ENCODE measurements around the gene OR1I1.

The OR1I1 gene

DNA sequence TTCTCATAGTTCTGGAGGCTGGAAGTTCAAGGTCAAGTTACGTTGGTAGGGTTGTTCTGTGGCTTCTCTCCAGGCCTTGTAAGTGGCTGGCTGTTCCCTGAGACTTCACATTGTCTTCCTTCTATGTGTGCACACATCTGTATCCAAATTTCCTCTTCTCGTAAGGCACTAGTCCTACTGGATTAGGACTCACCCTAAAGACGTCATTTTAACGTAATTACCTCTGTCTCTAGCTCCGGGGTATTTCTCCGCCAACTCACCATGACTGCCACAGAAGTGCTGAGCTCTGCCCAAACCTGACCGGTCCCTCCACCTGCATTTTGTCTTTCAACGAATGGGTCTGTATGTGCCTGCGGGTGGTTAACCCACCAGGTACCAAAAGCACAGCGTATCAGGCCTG is 16.4 kb downstream of the OR1I1 start:
- DNase-seq (ENCODE audit: low read depth, low spot score) = peak; percentile 70

DNA sequence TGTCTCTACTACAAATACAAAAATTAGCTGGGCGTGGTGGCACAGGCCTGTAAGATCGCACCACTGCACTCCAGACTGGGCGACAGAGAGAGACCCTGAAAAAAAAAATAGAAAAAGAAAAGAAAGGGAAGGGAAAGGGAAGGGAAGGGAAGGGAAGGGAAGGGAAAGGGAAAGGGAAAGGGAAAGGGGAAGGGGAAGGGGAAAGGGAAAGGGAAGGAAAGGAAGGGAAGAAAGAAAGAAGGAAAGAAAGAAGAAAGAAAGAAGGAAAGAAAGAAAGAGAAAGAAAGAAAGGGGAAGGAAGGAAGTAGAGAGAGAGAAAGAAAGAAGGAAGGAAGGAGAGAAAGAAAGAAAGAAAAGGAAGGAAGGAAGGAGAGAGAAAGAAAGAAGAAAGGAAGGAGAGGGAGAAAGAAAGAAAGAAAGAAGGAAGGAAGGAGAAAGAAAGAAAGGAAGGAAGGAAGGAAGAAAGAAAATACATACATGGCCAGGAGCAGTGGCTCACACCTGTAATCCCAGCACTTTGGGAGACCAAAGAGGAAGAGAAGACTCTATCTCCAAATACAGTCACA is 17.1 kb downstream of the OR1I1 start:
- no peak for DNase-seq (ENCODE audit: low read depth, low spot score)

DNA sequence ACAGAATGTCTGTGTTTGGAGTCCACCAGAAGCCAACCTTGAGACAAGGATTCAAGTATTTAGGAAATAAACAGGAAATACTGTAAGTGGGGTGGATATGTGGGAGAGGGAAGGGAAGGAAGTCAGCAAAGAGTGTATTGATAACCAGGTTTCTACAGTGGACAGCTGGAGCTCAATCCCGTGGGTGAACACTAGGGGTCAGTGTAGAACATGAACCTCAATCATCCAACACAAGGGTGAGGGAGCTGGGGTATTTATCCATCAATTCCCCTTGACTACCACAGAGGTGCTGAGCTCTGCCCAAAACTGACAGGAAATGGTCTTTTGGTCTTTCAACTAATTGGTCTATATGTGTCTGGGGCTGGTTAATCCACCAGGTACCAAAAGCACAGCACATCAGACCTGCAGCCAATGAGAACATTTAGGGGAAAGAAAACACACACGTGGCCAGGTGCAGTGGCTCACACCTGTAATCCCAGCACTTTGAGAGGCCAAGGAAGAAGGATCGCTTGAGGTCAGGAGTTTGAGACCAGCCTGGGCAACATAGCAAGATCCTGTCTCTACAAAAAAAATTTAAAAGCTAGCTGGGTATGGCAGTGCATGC is 19.6 kb downstream of the OR1I1 start:
- DNase-seq (ENCODE audit: low read depth, low spot score) = peak; percentile 66

DNA sequence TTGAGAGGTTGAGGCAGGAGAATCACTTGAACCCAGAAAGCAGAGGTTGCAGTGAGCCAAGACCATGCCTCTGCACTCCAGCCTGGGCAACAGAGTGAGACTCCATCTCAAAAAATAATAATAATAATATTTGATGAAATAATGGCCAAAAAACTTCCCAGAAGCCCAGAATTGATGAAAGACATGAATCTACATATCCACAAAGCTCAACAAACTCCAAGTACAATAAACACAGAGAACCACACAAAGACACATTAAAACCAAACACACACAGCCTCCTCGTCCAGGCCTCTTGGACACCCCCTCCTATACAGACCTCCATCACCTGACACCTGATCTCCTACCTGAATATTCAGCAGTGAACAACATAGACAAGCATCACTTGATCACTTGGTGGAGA is 22.0 kb downstream of the OR1I1 start:
- no peak for DNase-seq (ENCODE audit: low read depth, low spot score)

DNA sequence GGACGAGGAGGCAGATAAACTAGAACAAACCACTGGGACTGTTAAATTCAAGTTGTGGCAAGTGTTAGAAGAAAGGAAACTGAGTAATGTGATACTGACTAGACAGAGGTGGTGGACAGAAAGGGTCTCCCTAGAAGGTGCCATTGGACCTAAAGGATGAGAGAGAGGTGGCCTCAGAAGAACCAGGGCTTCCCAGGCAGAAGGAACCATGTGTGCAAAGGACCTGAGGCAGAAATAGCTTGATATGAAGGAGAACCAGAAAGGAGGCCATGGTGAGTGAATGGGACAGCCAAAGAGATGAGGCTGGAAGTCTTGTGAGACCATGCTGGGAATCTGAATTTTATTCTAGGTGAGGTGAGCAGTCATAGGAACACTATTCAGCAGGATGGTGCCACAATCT is 22.4 kb downstream of the OR1I1 start:
- DNase-seq (ENCODE audit: low read depth, low spot score) = no peak

DNA sequence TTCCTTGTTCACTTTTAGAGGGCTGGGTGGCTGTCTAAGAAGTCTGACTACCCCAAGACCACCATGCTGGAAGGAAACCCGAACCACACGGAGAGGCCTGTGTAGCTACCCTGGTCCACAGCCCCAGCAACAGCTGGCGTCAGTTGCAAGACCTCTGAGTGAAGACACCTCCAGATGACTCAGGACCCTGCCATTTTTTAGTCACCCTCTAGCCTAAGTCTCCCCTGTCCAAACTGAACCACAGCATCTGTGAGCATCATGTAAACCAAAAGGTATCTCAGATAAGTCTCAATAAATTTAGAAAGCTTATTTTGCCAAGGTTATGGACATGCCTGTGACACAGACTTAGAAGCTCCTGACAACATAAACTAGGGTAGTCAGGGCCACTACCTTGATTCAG is 23.0 kb downstream of the OR1I1 start:
- DNase-seq (ENCODE audit: low read depth, low spot score) = no peak

DNA sequence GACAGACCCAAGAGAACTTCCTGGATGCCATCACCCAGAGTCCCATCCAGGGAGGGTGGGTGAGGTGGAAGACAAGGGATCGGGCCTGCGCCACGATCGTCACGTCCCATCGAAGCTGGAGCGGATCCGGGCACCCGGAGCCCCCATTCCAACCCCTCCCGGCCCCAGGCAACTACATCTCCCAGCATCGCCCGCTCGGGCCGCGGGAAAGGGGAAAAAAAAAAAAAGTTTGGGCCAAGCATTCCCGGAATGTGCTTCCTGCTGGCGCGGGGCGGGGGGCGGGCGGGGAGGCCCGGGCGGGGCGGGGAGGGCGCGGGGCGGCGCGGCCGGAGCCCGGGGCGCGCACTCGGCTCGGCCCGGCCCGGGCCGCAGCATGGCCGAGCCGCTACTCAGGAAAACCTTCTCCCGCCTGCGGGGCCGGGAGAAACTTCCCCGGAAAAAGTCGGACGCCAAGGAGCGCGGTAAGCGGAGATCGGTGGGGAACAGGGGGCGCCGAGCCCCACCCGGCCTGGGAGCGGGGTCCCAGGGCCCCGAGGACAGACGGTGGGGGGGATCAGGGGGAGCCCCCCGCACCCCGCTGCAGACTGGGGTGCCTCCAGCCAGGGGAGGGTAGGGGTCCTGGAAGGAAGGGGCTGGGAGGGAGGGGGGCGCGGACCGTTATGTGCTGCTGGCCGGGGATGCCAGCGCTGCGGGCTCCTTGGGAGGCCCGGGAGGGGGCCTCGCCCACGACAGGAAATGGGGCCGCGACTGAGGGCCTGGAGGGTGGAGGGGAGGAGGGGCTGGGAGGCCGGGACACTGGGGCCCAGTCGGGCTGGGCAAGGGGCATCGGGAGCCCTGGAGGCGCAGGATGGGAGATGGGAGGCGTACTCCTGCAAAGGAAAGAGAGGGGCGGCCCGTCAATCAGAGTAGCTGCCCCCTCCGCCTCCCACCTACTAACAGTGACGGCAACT is 25.3 kb downstream of the OR1I1 start, which contains the start of gene SYDE1:
SYDE1 (plus strand) TSS at position 341 of the 950 bp plus-strand sequence; CDS start at position 374, 33 bp downstream.
- DNase-seq (ENCODE audit: low read depth, low spot score) = peak; percentile 81

DNA sequence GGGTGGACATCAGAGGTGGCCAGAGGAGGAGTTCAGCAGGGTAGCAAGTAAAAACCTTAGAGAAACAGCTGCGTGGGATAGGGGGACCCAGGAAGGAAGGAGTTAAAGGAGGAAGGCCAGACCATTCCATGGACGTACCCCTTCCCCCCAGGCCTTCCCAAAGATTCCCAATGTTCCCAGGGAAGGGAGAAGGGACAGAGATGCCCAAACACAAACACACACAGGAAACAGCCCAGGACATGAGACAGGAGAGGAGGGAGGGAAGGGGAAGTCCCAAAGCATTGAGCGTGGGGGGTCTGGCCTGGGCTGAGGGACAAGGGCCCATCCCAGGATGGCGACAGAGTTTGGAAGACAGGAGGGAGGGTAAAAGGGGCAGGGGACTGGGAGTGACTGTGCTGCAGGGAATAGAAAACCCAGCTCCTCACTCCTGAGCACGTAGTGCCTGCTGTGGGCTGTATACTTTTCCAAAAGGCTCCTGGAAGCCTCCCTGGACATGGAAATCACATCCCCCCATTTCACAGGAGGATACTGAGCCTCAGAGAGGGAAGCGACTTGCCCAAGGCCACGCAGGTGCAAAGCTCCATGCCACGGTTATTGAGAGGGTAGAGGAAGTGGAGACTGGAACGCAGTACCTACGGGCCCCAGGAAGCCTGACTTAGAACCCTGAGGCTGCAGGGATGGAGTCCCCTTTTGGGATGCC is 26.3 kb downstream of the OR1I1 start:
- no peak for DNase-seq (ENCODE audit: low read depth, low spot score)

DNA sequence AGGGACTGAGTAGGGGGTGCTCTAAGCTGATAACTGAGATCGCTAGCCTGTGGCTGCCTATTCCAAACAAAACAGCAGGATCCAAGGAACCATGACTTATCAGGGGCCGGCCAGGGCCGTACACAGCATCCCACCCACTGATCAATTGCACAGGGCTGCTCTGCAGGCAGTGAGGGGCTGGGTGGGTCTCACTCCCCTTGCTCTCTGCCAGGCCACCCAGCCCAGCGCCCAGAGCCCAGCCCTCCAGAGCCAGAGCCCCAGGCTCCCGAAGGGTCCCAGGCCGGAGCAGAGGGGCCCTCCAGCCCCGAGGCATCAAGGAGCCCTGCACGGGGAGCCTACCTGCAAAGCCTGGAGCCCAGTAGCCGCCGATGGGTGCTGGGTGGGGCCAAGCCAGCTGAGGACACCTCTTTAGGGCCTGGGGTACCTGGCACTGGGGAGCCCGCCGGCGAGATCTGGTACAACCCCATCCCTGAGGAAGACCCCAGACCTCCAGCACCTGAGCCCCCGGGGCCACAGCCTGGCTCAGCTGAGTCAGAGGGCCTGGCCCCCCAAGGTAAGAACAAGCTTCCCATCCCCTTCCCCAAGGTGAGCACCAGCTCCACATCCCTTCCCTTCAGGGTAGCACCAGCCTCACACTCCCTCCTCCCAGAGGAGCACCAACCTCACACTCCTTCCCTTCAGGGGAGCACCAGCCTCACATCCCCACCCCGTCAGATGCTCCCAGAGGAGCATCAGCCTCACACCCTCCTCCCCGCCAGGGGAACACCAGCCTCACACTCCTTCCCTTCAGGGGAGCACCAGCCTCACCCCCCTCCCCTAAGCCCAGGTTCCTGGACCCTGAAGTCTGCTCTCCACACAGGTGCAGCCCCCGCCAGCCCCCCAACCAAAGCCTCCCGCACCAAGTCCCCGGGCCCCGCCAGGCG is 27.1 kb downstream of the OR1I1 start:
- no peak for DNase-seq (ENCODE audit: low read depth, low spot score)

DNA sequence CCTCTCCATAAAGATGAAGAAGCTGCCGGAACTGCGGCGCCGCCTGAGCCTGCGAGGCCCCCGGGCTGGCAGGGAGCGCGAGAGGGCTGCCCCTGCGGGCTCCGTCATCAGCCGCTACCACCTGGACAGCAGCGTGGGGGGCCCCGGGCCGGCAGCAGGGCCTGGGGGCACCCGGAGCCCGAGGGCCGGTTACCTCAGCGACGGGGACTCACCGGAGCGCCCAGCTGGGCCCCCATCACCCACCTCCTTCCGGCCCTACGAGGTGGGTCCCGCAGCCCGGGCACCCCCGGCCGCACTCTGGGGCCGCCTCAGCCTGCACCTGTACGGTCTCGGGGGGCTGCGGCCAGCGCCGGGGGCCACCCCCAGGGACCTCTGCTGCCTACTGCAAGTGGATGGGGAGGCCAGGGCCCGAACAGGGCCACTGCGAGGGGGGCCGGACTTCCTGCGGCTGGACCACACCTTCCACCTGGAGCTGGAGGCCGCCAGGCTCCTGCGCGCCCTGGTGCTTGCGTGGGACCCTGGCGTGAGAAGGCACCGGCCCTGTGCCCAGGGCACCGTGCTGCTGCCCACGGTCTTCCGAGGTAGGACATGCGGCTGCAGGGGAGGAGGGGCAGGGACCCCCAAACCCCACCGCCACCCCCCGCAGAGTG is 27.9 kb downstream of the OR1I1 start:
- DNase-seq (ENCODE audit: low read depth, low spot score) = no peak

DNA sequence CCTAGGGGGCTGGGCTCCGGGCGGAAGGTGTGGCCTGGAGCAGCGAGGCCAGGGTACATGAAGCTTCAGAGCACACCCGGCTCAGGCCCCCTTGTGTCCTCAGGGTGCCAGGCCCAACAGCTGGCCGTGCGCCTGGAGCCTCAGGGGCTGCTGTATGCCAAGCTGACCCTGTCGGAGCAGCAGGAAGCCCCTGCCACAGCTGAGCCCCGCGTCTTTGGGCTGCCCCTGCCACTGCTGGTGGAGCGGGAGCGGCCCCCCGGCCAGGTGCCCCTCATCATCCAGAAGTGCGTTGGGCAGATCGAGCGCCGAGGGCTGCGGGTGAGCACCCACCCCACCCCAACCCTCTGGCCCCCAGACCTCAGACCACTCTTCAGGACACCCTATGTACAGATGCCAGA is 28.4 kb downstream of the OR1I1 start:
- no peak for DNase-seq (ENCODE audit: low read depth, low spot score)

DNA sequence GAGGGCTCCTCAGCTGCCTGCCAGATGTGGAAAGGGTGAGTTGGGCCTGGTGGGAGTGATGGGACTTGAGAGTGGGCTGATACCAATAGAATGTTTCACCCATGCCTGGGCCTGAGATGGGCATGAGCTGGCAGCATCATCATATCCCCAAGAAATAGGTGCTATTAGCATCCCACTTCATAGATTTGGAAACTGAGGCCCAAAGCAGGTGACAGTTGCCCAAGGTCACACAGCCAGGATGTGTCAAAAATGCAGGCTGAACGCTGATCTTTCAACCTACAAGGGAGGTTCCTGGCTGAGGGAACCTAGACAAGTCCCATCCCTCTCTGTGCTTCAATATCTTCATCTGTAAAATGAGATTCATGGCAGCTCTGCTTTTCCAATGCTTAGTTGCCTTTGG is 29.7 kb downstream of the OR1I1 start:
- no peak for DNase-seq (ENCODE audit: low read depth, low spot score)

DNA sequence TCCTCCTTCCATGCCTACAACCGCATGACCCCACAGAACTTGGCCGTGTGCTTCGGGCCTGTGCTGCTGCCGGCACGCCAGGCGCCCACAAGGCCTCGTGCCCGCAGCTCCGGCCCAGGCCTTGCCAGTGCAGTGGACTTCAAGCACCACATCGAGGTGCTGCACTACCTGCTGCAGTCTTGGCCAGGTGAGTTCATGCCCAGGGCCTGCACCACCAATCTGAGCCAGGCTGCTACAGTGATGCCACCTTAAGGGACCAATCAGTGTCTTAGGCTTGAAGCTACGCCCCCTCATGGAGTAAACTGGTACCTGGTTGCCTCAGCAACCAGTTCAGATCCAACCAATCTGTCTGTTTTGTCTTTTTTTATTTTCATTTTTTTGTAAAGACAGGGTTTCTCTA is 30.4 kb downstream of the OR1I1 start:
- DNase-seq (ENCODE audit: low read depth, low spot score) = no peak

DNA sequence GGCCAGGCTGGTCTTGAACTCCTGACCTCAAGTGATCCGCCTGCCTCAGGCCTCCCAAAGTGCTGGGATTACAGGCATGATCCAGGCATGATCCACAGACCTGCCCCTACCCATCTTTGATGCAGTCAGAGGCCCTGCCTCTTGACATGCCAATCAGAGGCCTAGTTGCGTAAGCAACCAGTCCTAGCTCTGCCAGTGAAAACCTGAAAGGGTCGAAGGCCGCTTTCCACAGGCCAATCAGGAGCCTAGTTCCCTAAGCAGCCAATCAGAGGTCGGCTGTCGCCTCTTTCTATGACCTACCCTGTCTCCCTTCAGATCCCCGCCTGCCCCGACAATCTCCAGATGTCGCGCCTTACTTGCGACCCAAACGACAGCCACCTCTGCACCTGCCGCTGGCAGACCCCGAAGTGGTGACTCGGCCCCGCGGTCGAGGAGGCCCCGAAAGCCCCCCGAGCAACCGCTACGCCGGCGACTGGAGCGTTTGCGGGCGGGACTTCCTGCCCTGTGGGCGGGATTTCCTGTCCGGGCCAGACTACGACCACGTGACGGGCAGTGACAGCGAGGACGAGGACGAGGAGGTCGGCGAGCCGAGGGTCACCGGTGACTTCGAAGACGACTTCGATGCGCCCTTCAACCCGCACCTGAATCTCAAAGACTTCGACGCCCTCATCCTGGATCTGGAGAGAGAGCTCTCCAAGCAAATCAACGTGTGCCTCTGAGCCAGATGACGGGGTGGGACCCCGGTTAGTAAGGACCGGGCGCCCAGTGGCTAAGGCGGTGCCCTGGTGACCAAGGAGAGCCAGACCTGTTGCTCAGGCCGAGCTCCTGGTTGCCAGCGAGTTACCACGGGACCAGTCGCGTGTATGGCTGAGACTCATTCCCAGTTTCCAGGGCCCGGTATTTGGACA is 31.5 kb downstream of the OR1I1 start:
- DNase-seq (ENCODE audit: low read depth, low spot score) = peak; percentile 55

DNA sequence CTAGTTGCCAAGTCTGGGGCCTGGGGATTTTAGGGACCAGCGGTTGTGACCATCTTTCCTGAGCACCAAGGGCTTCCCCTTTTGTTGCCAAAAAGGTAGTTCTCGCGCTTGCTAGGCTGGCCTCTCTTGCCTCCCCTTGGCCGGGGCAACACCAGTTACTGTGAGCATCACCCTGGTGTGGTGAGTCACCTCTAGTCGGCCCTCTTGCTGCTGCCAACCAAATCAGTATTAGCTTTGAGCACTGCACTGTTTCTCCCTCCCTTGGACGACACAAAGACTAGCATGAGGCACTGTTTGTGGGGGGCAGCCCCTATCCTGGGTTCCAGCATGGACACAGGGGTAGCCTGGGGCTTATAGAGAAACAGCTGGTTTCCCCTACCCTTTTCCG is 32.1 kb downstream of the OR1I1 start:
- no peak for DNase-seq (ENCODE audit: low read depth, low spot score)

DNA sequence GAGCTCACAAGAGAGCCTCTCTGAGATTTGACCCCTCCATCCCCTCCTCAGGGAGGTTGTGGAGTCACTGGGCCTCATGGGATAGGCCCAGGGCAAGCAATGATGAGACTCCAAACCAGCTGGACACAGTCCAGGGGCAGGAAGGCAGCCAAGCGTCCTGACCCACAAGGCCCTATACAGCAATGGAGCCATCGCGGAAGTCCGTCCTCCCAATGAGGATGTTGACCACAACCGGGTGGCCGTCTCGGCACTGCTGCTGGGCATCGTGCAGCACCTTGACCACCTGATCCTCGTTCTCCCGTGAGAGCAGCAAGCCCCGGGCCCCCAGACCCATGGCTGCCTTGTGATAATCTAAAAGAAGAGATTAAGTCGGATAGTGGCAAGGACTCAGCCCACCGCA is 33.1 kb downstream of the OR1I1 start:
- DNase-seq (ENCODE audit: low read depth, low spot score) = no peak

DNA sequence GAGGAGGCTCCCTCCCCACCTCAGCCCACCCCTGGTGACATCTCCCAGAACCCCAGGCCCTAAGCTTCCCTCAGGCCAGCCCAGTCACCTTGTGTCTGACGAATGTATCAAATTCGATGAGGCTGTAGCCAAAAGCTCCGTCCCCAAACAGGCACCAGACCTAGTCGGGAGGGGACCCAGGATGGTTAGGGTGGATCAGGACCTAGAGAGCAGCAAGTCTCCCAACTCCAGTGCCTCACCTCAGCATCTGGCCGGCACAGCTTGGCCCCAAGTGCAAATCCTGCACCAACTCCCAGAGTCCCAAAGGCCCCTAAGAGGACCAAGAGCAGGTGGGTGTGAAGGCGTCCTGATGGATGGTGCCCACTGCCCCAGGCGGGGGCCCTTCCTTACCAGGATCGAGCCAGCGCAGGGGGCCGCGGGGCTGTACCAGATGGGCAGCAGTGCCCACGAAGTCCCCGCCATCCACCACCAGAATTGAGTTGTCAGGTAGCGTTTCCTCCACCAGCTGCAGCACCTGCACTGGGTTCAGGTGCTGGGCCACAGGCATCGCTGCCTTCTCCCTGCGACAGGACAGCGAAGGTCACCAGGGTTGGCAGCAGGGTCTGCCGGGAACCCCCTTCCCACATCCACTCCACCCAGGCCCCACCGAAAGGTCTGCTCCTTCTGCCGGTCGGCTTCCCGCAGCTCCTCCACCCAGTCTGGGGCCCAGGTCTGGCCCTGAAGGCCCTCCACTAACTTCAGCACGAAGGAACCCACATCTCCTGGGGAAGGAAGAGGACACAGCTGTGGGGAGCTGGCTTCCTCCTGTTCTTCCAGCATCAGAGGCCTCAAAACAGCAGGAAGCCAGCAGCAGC is 34.0 kb downstream of the OR1I1 start:
- DNase-seq (ENCODE audit: low read depth, low spot score) = no peak

DNA sequence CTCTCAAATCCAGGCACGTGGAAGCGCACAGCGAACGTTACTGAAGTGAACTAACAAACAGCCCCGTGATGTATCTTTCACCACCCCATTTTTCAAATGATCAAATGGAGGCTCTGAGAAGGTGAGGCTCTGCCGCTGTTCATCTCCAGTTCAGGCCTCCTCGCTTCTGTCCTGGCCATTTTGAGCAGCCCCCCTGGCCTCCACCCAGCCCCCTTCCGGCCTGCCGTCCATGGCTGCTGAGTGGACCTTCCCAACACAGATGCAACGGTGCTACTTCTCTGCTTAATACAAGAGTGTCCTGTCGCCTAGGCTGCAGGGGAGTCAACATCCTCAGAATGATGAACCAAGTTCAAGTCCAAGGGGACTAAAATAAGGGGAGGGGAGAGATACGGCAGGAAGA is 34.8 kb downstream of the OR1I1 start:
- DNase-seq (ENCODE audit: low read depth, low spot score) = no peak

DNA sequence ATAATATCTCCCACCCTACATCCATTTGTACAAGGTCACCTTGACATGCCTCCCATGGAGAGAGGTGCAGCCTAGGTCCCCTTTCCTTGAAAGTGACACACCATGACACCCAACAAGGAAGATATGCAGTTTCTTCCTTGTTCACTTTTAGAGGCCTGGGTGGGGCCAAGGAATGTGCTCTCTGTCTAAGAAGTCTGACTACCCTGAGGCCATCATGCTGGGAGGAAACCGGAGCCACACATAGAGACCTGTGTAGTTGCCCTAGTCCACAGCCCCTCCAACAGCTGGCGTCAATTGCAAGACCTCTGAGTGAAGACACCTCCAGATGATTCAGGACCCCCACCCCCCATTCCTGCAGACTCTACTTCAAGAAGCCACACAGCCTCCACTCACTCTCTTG is 36.2 kb downstream of the OR1I1 start:
- peak; percentile 53 for DNase-seq (ENCODE audit: low read depth, low spot score)
